GM12878 (cell line): Measurements from ENCODE around the gene AVL9.

ENCODE experiments used
- ASH2L ChIP-seq: fragments of 300-600, 200-600 bp; sonication (generic); IDR thresholded peaks from 2 replicates; pipeline ENCODE4 v1.6.1; 2017; ENCODE audit warnings: low read depth, mild to moderate bottlenecking, borderline replicate concordance
- CBX3 ChIP-seq: fragments of 200-600 bp; sonication (generic); IDR thresholded peaks from 2 replicates; pipeline ENCODE4 v1.6.1; 2016; ENCODE audit warnings: low read depth, borderline replicate concordance
- CBX5 ChIP-seq: sonication (generic); IDR thresholded peaks from 2 replicates; pipeline ENCODE4 v1.6.1; 2016; ENCODE audit warnings: low read depth, moderate library complexity, mild to moderate bottlenecking, inconsistent platforms
- CREB1 ChIP-seq: IDR thresholded peaks from 2 replicates; pipeline ENCODE4 v1.6.1; 2012; ENCODE audit warnings: low read depth, mild to moderate bottlenecking, inconsistent platforms
- EP300 ChIP-seq, 2 experiments: fragments of 150-350 bp in 1 of 2; IDR thresholded peaks; 2 replicates each; pipeline ENCODE4 v1.6.1; 2011 to 2012; ENCODE audit warnings: low read depth in 2 of 2, low read length in 2 of 2, borderline replicate concordance in 1 of 2, improper control_type of control experiment in 1 of 2, inconsistent platforms in 1 of 2; ENCODE audit not compliant: control insufficient read depth in 1 of 2
- FOXK2 ChIP-seq: fragments of 450-650 bp; IDR thresholded peaks from 2 replicates; pipeline ENCODE4 v1.6.1; 2017; ENCODE audit warnings: mild to moderate bottlenecking, moderate library complexity
- HDGF ChIP-seq: fragments of 450-650 bp; IDR thresholded peaks from 2 replicates; pipeline ENCODE4 v1.6.1; 2016; ENCODE audit warnings: antibody characterized with exemption
- NR2C2 ChIP-seq: IDR thresholded peaks from 2 replicates; pipeline ENCODE4 v1.6.1; 2011; ENCODE audit warnings: borderline replicate concordance, low read depth; ENCODE audit not compliant: control insufficient read depth, insufficient read length
- NRF1 ChIP-seq: conservative IDR thresholded peaks from 2 replicates; pipeline ENCODE4 v1.6.1; 2011; ENCODE audit warnings: mild to moderate bottlenecking, low read depth, low read length, improper control_type of control experiment
- POLR2A ChIP-seq: IDR thresholded peaks from 2 replicates; pipeline ENCODE4 v1.6.1; 2011; ENCODE audit warnings: low read depth, mild to moderate bottlenecking, low read length
- ZSCAN29 ChIP-seq: fragments of 450-650 bp; IDR thresholded peaks from 2 replicates; pipeline ENCODE4 v1.6.1; 2017; ENCODE audit warnings: mild to moderate bottlenecking, moderate library complexity
- ZZZ3 ChIP-seq: IDR thresholded peaks from 2 replicates; pipeline ENCODE4 v1.6.1; 2011; ENCODE audit warnings: low read depth; ENCODE audit not compliant: control insufficient read depth, insufficient read length
- TF ChIP-seq, protein P1 (sequence below), 3 experiments: IDR thresholded peaks in 2 of 3; conservative IDR thresholded peaks in 1 of 3; 2 replicates each; pipeline ENCODE4 v1.5.1; 2011; ENCODE audit warnings: low read depth in 3 of 3, low read length in 3 of 3, mild to moderate bottlenecking in 3 of 3, control low read depth in 2 of 3, moderate library complexity in 2 of 3, inconsistent platforms in 1 of 3, mixed read lengths in 1 of 3; ENCODE audit not compliant: control insufficient read depth in 2 of 3, insufficient read depth in 1 of 3; ENCODE audit errors: extremely low read depth in 1 of 3
- TF ChIP-seq, protein P2 (sequence below): IDR thresholded peaks from 2 replicates; pipeline ENCODE4 v1.6.1; 2012; ENCODE audit warnings: mild to moderate bottlenecking, low read depth, low read length

DNA sequence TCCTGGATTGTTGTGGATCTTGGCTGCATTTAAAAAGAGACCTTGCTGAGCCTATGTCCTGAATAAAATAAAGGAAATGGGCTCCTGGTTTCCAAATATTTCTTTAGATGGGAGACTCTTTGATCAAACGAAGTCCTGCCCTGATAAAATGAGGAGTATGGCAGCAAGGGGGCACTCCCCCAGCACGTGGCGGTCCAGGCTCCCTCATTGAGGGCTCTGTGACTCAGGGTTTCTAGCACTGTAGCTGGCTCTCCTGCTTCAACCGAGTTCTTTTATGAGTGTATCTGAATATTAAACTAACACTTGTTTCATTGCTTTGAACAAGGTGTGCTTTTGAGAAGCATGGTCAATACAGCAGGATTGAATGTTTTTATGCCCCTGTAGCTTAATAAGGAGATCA, 114.2 kb downstream of the AVL9 start:
- TF ChIP-seq ASH2L, result no peak
- no peak for TF ChIP-seq NR2C2
- TF ChIP-seq, protein P1, sequence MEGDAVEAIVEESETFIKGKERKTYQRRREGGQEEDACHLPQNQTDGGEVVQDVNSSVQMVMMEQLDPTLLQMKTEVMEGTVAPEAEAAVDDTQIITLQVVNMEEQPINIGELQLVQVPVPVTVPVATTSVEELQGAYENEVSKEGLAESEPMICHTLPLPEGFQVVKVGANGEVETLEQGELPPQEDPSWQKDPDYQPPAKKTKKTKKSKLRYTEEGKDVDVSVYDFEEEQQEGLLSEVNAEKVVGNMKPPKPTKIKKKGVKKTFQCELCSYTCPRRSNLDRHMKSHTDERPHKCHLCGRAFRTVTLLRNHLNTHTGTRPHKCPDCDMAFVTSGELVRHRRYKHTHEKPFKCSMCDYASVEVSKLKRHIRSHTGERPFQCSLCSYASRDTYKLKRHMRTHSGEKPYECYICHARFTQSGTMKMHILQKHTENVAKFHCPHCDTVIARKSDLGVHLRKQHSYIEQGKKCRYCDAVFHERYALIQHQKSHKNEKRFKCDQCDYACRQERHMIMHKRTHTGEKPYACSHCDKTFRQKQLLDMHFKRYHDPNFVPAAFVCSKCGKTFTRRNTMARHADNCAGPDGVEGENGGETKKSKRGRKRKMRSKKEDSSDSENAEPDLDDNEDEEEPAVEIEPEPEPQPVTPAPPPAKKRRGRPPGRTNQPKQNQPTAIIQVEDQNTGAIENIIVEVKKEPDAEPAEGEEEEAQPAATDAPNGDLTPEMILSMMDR (IDR thresholded peaks at IDR 0.05 in 2 of 3, conservative IDR thresholded peaks at IDR 0.05 in 1 of 3; ENCODE audit: control insufficient read depth in 2 of 3, extremely low read depth in 1 of 3, insufficient read depth in 1 of 3, low read depth in 3 of 3, low read length in 3 of 3), result no peak
- no peak for TF ChIP-seq HDGF
- no peak for TF ChIP-seq FOXK2
- no peak for TF ChIP-seq CBX5
- TF ChIP-seq EP300 (IDR thresholded peaks at IDR 0.05; ENCODE audit: borderline replicate concordance in 1 of 2, control insufficient read depth in 1 of 2, low read depth in 2 of 2, low read length in 2 of 2), result no peak
- no peak for TF ChIP-seq CREB1
- TF ChIP-seq NRF1, result no peak
- TF ChIP-seq ZZZ3, result no peak
- TF ChIP-seq, protein P2, sequence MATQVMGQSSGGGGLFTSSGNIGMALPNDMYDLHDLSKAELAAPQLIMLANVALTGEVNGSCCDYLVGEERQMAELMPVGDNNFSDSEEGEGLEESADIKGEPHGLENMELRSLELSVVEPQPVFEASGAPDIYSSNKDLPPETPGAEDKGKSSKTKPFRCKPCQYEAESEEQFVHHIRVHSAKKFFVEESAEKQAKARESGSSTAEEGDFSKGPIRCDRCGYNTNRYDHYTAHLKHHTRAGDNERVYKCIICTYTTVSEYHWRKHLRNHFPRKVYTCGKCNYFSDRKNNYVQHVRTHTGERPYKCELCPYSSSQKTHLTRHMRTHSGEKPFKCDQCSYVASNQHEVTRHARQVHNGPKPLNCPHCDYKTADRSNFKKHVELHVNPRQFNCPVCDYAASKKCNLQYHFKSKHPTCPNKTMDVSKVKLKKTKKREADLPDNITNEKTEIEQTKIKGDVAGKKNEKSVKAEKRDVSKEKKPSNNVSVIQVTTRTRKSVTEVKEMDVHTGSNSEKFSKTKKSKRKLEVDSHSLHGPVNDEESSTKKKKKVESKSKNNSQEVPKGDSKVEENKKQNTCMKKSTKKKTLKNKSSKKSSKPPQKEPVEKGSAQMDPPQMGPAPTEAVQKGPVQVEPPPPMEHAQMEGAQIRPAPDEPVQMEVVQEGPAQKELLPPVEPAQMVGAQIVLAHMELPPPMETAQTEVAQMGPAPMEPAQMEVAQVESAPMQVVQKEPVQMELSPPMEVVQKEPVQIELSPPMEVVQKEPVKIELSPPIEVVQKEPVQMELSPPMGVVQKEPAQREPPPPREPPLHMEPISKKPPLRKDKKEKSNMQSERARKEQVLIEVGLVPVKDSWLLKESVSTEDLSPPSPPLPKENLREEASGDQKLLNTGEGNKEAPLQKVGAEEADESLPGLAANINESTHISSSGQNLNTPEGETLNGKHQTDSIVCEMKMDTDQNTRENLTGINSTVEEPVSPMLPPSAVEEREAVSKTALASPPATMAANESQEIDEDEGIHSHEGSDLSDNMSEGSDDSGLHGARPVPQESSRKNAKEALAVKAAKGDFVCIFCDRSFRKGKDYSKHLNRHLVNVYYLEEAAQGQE, result no peak
- no peak for TF ChIP-seq POLR2A
- TF ChIP-seq ZSCAN29, result no peak
- no peak for TF ChIP-seq CBX3
